Spleen (tissue), 7 donors: ENCODE results near the gene MIEF1.

ENCODE experiments used
- POLR2A ChIP-seq, 3 donors: fragments of 450-650 bp; IDR thresholded peaks; one replicate each; pipeline ENCODE4 v1.5.1; 2017; ENCODE audit warnings: antibody characterized with exemption in 3 of 3, mild to moderate bottlenecking in 1 of 3
- TF ChIP-seq, protein P1 (sequence below), 11 experiments: fragments of 200-600 bp in 7 of 11; fragments of 450-650 bp in 4 of 11; sonication (generic) in 4 of 11; IDR thresholded peaks in 8 of 11; conservative IDR thresholded peaks in 3 of 11; 1 replicate in 7 of 11; 2 replicates in 4 of 11; pipeline versions ENCODE4 v1.4.0 to v1.8.0; 2016 to 2021; ENCODE audit warnings: antibody characterized with exemption in 11 of 11, inconsistent platforms in 4 of 11, mild to moderate bottlenecking in 1 of 11
- donor health status: DM: no; HTN: no; CAD: no; lungs with moderate emphysema.
- donor health status: DM: no; HTN: no; CAD: no.
- donor health status: DM: no; HTN: no; CAD: no.

DNA sequence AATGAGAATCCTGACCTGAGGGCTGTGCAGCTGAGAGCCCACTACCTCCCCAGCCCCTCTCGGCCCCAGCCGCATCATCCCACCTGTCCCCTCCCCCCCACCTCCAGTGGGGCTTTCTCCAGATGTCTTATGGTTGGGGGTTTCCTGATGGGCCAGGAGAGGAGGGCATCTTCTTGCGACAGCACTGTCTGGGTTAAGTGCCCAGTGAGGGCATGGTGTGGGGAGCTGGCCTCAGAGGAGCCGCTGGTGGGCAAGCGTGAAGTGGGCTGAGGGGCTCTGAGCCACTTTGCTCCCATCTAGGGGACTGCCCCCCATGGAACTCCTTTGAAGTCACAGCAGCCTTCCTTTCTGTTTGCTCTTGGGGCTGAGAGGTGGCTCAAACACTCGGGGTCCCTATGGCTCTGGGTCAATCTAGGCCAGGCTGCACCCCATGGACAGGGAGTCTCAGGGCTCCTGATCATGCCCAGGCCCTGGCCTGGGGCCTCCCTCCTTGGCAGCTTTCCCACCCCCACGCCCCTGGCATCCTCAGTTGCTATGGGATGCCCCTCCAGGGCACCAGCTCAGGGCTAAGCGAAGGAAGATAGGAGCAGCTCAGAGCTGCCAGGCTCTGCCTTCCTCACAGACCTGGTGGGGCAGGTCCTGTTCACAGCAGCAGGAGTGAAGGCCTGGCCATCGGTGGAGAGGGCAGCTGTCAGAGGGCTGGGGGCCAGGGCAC, 11.0 kb upstream of the MIEF1 start:
- TF ChIP-seq, protein P1, sequence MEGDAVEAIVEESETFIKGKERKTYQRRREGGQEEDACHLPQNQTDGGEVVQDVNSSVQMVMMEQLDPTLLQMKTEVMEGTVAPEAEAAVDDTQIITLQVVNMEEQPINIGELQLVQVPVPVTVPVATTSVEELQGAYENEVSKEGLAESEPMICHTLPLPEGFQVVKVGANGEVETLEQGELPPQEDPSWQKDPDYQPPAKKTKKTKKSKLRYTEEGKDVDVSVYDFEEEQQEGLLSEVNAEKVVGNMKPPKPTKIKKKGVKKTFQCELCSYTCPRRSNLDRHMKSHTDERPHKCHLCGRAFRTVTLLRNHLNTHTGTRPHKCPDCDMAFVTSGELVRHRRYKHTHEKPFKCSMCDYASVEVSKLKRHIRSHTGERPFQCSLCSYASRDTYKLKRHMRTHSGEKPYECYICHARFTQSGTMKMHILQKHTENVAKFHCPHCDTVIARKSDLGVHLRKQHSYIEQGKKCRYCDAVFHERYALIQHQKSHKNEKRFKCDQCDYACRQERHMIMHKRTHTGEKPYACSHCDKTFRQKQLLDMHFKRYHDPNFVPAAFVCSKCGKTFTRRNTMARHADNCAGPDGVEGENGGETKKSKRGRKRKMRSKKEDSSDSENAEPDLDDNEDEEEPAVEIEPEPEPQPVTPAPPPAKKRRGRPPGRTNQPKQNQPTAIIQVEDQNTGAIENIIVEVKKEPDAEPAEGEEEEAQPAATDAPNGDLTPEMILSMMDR (IDR thresholded peaks at IDR 0.05 in 8 of 11, conservative IDR thresholded peaks at IDR 0.05 in 3 of 11), result no peak
- no peak for TF ChIP-seq POLR2A (IDR thresholded peaks at IDR 0.05)
